ENCODE measurements around the gene IFNA1.
"Not testable (repeated sequence)": the region's sequence is repeated elsewhere in the genome, so short reads cannot be mapped to it uniquely, and the experiment has no call there.

The IFNA1 gene

GRCh38 chr9:21440139-21440538 is at the start of gene IFNA1:
TSS of gene IFNA1 (plus strand) at chr9:21440439. CDS start at chr9:21440508, 69 bp downstream.
- in situ Hi-C loops (cut with HindIII; ENCODE audit: low sequenced_read_pairs): no loop called here

- in situ Hi-C loops (cut with HindIII; ENCODE audit: low sequenced_read_pairs): no loop called here
Observed at GRCh38 chr9:21392270-21392669, 48.0 kb upstream of the IFNA1 start.

- in situ Hi-C loops (cut with HindIII; ENCODE audit: low sequenced_read_pairs): no loop called here
Observed at GRCh38 chr9:21395778-21396717, 44.2 kb upstream of the IFNA1 start.

GRCh38 chr9:21398955-21399489 is 41.2 kb upstream of the IFNA1 start:
- in situ Hi-C loops (cut with HindIII; ENCODE audit: low sequenced_read_pairs): no loop called here

GRCh38 chr9:21399956-21400355 is 40.3 kb upstream of the IFNA1 start:
- in situ Hi-C loops (cut with HindIII; ENCODE audit: low sequenced_read_pairs): no loop called here

- in situ Hi-C loops (cut with HindIII; ENCODE audit: low sequenced_read_pairs): no loop called here
Observed at GRCh38 chr9:21402386-21403251, 37.6 kb upstream of the IFNA1 start.

GRCh38 chr9:21404146-21404545 is 36.1 kb upstream of the IFNA1 start:
- in situ Hi-C loops (cut with HindIII; ENCODE audit: low sequenced_read_pairs): no loop called here

- in situ Hi-C loops (cut with HindIII; ENCODE audit: low sequenced_read_pairs): no loop called here
Observed at GRCh38 chr9:21408817-21409216, 31.4 kb upstream of the IFNA1 start, which contains the start of gene IFNA8. TSS of gene IFNA8 (plus strand) at chr9:21409117. CDS start at chr9:21409177, 60 bp downstream.

- in situ Hi-C loops (cut with HindIII; ENCODE audit: low sequenced_read_pairs): no loop called here
Observed at GRCh38 chr9:21412107-21412506, 28.1 kb upstream of the IFNA1 start.

GRCh38 chr9:21413151-21413550 is 27.1 kb upstream of the IFNA1 start:
- in situ Hi-C loops (cut with HindIII; ENCODE audit: low sequenced_read_pairs): no loop called here

- in situ Hi-C loops (cut with HindIII; ENCODE audit: low sequenced_read_pairs): no loop called here
Observed at GRCh38 chr9:21413624-21414023, 26.6 kb upstream of the IFNA1 start.

GRCh38 chr9:21414220-21414940 is 25.9 kb upstream of the IFNA1 start:
- in situ Hi-C loops (cut with HindIII; ENCODE audit: low sequenced_read_pairs): no loop called here

- in situ Hi-C loops (cut with HindIII; ENCODE audit: low sequenced_read_pairs): no loop called here
Observed at GRCh38 chr9:21415493-21416267, 24.6 kb upstream of the IFNA1 start.

GRCh38 chr9:21428235-21428634 is 12.0 kb upstream of the IFNA1 start:
- in situ Hi-C loops (cut with HindIII; ENCODE audit: low sequenced_read_pairs): no loop called here

GRCh38 chr9:21429191-21429590 is 11.0 kb upstream of the IFNA1 start:
- in situ Hi-C loops (cut with HindIII; ENCODE audit: low sequenced_read_pairs): no loop called here

GRCh38 chr9:21432672-21433425 is 7.4 kb upstream of the IFNA1 start:
- in situ Hi-C loops (cut with HindIII; ENCODE audit: low sequenced_read_pairs): no loop called here

GRCh38 chr9:21434202-21435014 is 5.8 kb upstream of the IFNA1 start:
- in situ Hi-C loops (cut with HindIII; ENCODE audit: low sequenced_read_pairs): no loop called here

- in situ Hi-C loops (cut with HindIII; ENCODE audit: low sequenced_read_pairs): not testable (repeated sequence)
Observed at GRCh38 chr9:21435015-21435383, 5.2 kb upstream of the IFNA1 start.
